Panc1 (cell line): Measurements from ENCODE around the gene MXRA8. TPM values are rescaled to one million over a fixed set of nuclear protein-coding genes. Genes with fewer than 3 reads are reported as not detected.
A peak's percentile ranks its signal among the peaks of the same experiment; 100 is the strongest.

Experiments
- ATAC-seq: fragments of 200-7000 bp; cut with Tn5 transposase; 2 replicates; pipeline ENCODE4 v1.9.1; 2020; ENCODE audit warnings: mild to moderate bottlenecking, moderate library complexity
- BruUV-seq: library from RNA; stranded (reverse); fragments of 400-500 nt; replicated peaks from 2 replicates; lab custom pipeline; 2021; lab: Mats Ljungman, UMichigan
- CTCF ChIA-PET: fragments of 300-600 bp; sonication (Branson Sonifier 250); formaldehyde crosslinking; loops from one replicate; lab custom pipeline; 2022; ENCODE audit warnings: antibody characterized with exemption; lab: Charles Lee
- POLR2A ChIA-PET: fragments of 300-600 bp; sonication (Branson Sonifier 250); formaldehyde crosslinking; loops from one replicate; lab custom pipeline; 2022; ENCODE audit warnings: antibody characterized with exemption; lab: Charles Lee
- DNase-seq: peaks from one replicate; pipeline ENCODE4 v3.0.0-alpha.2; 2010; ENCODE audit warnings: low read depth, low spot score
- H3K27ac ChIP-seq: 2 replicates; pipeline ENCODE4 v1.5.1; 2011; ENCODE audit warnings: mild to moderate bottlenecking, low read length, inconsistent platforms
- H3K27me3 ChIP-seq: fragments of 200-500 bp; sonication (Bioruptor generic); 2 replicates; pipeline ENCODE4 v1.6.0; 2014; ENCODE audit warnings: low read length, inconsistent platforms; ENCODE audit not compliant: control insufficient read depth, insufficient read depth
- H3K36me3 ChIP-seq: fragments of 200-500 bp; sonication (Bioruptor generic); 2 replicates; pipeline ENCODE4 v1.5.1; 2014; ENCODE audit warnings: inconsistent platforms, mild to moderate bottlenecking, low read length, moderate library complexity; ENCODE audit not compliant: control insufficient read depth, insufficient read depth
- H3K4me1 ChIP-seq: 2 replicates; pipeline ENCODE4 v1.5.1; 2011; ENCODE audit warnings: inconsistent platforms, mild to moderate bottlenecking, low read length, moderate library complexity; ENCODE audit not compliant: control insufficient read depth, insufficient read depth
- H3K4me3 ChIP-seq, 2 experiments: 2 replicates each; pipeline ENCODE4 v1.5.1; 2011 to 2012; ENCODE audit warnings: low read depth in 2 of 2, low read length in 2 of 2, mild to moderate bottlenecking in 2 of 2, inconsistent platforms in 1 of 2, moderate library complexity in 1 of 2
- H3K9me3 ChIP-seq: fragments of 200-500 bp; sonication (Bioruptor generic); 2 replicates; pipeline ENCODE4 v1.5.1; 2014; ENCODE audit warnings: low read depth, mild to moderate bottlenecking, inconsistent platforms, low read length, moderate library complexity; ENCODE audit not compliant: control insufficient read depth, insufficient read depth
- POLR2AphosphoS5 ChIP-seq: IDR thresholded peaks from 2 replicates; pipeline ENCODE4 v1.6.1; 2012; ENCODE audit warnings: mild to moderate bottlenecking, low read depth, low read length, moderate library complexity
- SIN3A ChIP-seq: IDR thresholded peaks from 2 replicates; pipeline ENCODE4 v1.6.1; 2012; ENCODE audit warnings: low read depth, mild to moderate bottlenecking, low read length, moderate library complexity, borderline replicate concordance; ENCODE audit not compliant: insufficient read depth
- TCF7L2 ChIP-seq: IDR thresholded peaks from 2 replicates; pipeline ENCODE4 v1.6.1; 2011; ENCODE audit warnings: mild to moderate bottlenecking, low read depth, low read length, inconsistent platforms
- in situ Hi-C: cut with HindIII; loops from 2 replicates; pipeline ENCODE4 v1.10.0; 2016; ENCODE audit warnings: low sequenced_read_pairs, low pct_unique_long_range_greater_than_20kb
- intact Hi-C: fragments of 100-400 bp; cut with micrococcal nuclease; formaldehyde crosslinking; loops from one replicate; pipeline ENCODE4 v1.10.0; 2022; ENCODE audit not compliant: unreplicated experiment
- total RNA-seq: library from RNA; stranded (reverse); gene quantifications from one replicate; pipeline ENCODE4 v1.2.1, GENCODE V29; 2021; ENCODE audit not compliant: unreplicated experiment
- TF ChIP-seq, protein P1 (sequence below), 2 experiments: IDR thresholded peaks; 2 replicates each; pipeline ENCODE4 v1.6.1; 2011 to 2012; ENCODE audit warnings: low read depth in 2 of 2, control low read depth in 1 of 2, low read length in 1 of 2, mild to moderate bottlenecking in 1 of 2, moderate library complexity in 1 of 2; ENCODE audit not compliant: insufficient read depth in 1 of 2
- TF ChIP-seq, protein P2 (sequence below): fragments of 450-650 bp; IDR thresholded peaks from 2 replicates; pipeline ENCODE4 v1.5.1; 2017; ENCODE audit warnings: mild to moderate bottlenecking

MXRA8 gene
- total RNA-seq, 1 experiment from 2014 or later: 96.0 TPM

DNA sequence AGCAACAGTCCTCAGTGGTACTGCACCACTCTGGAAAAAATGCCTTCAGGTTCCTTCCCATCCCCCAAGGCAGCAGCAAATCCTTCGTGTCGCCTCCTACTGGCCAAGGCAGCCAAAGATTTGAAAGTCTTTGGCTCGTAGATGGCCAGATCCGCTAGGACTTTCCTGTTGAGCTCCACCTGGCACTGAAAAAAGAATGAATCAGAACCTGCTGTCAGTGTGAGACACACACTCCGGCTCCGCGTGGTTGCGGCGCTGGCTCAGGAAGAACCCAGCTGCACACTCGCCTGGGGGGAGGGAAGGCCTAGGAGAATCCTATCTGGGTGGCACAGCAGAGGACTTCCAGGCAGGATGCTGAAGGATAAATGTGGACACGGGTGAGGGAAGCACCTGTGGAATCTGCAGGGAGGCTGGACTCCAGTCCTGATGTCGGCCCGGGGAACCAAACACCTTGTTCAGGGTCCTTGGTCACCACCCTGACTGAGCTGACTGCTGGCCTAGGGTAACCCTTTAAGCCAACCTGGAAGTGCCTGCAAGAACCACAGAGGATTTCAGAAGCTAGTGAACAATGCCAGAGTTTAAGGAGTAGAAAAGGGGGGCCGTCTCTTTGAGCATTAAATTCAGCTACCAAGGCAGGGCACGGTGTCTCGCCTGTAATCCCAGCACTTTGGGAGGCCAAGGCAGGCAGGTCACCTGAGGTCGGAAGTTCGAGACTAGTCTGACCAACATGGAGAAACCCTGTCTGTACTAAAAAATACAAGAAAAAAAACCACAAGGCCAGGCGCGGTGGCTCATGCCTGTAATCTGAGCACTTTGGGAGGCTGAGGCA lies 43.9 kb upstream of the MXRA8 start:
- Histone ChIP-seq H3K36me3 (peaks cover 16% of the 10 kb centered on the region), H3K27ac (peak overlapping the region; percentile 98), H3K27me3 (no peaks in the 10 kb centered on the region), H3K9me3 (no peaks in the 10 kb centered on the region), H3K4me3 (peak overlapping the region in 1 of 2 experiments; percentile 23; a peak in 2 of 4 replicates), H3K4me1 (peaks cover 55% of the 10 kb centered on the region)
- no TSS peak for BruUV-seq
- peak; percentile 41 for ATAC-seq
- TF ChIP-seq, protein P1, sequence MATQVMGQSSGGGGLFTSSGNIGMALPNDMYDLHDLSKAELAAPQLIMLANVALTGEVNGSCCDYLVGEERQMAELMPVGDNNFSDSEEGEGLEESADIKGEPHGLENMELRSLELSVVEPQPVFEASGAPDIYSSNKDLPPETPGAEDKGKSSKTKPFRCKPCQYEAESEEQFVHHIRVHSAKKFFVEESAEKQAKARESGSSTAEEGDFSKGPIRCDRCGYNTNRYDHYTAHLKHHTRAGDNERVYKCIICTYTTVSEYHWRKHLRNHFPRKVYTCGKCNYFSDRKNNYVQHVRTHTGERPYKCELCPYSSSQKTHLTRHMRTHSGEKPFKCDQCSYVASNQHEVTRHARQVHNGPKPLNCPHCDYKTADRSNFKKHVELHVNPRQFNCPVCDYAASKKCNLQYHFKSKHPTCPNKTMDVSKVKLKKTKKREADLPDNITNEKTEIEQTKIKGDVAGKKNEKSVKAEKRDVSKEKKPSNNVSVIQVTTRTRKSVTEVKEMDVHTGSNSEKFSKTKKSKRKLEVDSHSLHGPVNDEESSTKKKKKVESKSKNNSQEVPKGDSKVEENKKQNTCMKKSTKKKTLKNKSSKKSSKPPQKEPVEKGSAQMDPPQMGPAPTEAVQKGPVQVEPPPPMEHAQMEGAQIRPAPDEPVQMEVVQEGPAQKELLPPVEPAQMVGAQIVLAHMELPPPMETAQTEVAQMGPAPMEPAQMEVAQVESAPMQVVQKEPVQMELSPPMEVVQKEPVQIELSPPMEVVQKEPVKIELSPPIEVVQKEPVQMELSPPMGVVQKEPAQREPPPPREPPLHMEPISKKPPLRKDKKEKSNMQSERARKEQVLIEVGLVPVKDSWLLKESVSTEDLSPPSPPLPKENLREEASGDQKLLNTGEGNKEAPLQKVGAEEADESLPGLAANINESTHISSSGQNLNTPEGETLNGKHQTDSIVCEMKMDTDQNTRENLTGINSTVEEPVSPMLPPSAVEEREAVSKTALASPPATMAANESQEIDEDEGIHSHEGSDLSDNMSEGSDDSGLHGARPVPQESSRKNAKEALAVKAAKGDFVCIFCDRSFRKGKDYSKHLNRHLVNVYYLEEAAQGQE (IDR thresholded peaks at IDR 0.05; ENCODE audit: insufficient read depth in 1 of 2, low read depth in 2 of 2, low read length in 1 of 2): no peak
- 0 out of 2 replicates have a peak, but pooled peaks have one; percentile 19 for TF ChIP-seq SIN3A
- TF ChIP-seq TCF7L2: no peak
- TF ChIP-seq, protein P2, sequence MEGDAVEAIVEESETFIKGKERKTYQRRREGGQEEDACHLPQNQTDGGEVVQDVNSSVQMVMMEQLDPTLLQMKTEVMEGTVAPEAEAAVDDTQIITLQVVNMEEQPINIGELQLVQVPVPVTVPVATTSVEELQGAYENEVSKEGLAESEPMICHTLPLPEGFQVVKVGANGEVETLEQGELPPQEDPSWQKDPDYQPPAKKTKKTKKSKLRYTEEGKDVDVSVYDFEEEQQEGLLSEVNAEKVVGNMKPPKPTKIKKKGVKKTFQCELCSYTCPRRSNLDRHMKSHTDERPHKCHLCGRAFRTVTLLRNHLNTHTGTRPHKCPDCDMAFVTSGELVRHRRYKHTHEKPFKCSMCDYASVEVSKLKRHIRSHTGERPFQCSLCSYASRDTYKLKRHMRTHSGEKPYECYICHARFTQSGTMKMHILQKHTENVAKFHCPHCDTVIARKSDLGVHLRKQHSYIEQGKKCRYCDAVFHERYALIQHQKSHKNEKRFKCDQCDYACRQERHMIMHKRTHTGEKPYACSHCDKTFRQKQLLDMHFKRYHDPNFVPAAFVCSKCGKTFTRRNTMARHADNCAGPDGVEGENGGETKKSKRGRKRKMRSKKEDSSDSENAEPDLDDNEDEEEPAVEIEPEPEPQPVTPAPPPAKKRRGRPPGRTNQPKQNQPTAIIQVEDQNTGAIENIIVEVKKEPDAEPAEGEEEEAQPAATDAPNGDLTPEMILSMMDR: peak; percentile 92
- no peak for TF ChIP-seq POLR2AphosphoS5
- ChIA-PET CTCF (interaction anchor here (0.7 to 1.5 kb wide), 3 partner anchors 29 to 106 kb away, joined by 3 to 11 read pairs (median 5); no protein-coding TSS in a partner anchor), POLR2A (interaction anchor here (1.0 kb wide), 1 partner anchor 29 kb away, joined by 3 read pairs; no protein-coding TSS in a partner anchor)
- intact Hi-C loops: loop anchor here (5.0 kb wide), 1 partner anchor 35 kb away; the partner anchor contains the start of gene VWA1
- peak; percentile 68 for DNase-seq
- in situ Hi-C loops: no loop called here

DNA sequence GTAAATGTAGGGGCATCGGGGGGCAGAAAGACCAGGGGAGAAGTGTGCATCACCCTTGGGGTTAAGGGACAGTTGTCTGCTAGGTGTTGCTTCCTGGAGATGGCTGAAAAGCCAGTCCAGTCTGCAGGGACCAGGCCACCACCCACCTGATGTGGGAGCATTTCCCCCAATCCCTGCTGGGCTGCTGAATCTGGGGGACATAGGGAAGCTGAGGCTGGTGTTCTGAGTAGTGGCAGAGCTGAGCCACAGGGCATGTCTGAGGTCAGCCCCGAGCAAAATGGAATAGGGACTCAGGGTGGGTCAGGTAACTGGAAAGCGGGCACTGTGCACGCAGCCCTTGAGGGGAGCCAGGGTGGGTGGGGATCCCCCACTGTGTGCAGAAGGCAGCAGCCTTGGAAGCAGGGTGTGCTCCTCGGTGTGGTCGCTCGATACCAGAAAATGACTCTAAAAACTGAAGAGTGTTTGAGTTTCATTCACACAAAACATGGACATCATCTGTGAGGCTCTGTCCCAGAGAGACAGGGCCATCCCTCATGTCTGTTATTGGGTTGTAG lies 43.2 kb upstream of the MXRA8 start:
- peaks cover 58% of the 10 kb centered on the region for H3K4me1 ChIP-seq
- BruUV-seq: no TSS peak
- peaks cover 13% of the 10 kb centered on the region for H3K36me3 ChIP-seq
- H3K9me3 ChIP-seq: no peaks in the 10 kb centered on the region
- in situ Hi-C loops (no loop called here), intact Hi-C loops (loop anchor here (5.0 kb wide), 1 partner anchor 36 kb away; the partner anchor contains the start of gene VWA1)
- CTCF ChIA-PET: interaction anchor here (1.4 to 1.5 kb wide), 2 partner anchors 30 to 40 kb away, joined by 3 to 11 read pairs; no protein-coding TSS in a partner anchor
- H3K27me3 ChIP-seq: no peaks in the 10 kb centered on the region
- DNase-seq (no peak), ATAC-seq (peak; percentile 3)
- H3K4me3 ChIP-seq: peak overlapping the region; percentile 93 to 94
- TF ChIP-seq POLR2AphosphoS5: peak; percentile 35
- 0 out of 2 replicates have a peak, but pooled peaks have one; percentile 39 for TF ChIP-seq SIN3A
- TF ChIP-seq TCF7L2: no peak
- POLR2A ChIA-PET: no interaction called here
- H3K27ac ChIP-seq: peak overlapping the region; percentile 98
